Epithelial cell of proximal tubule (primary cell): ENCODE data around the gene TSC22D1. TPM values are rescaled to one million over a fixed set of nuclear protein-coding genes. Genes with fewer than 3 reads are reported as not detected.

ENCODE experiments used
- DNase-seq: peaks from one replicate; pipeline ENCODE4 v3.0.0-alpha.2; 2011; ENCODE audit warnings: low read depth
- H3K4me3 ChIP-seq: 2 replicates; pipeline ENCODE4 v1.5.1; 2011; ENCODE audit warnings: low read depth, mild to moderate bottlenecking, low read length
- CTCF ChIP-seq: conservative IDR thresholded peaks from 2 replicates; pipeline ENCODE4 v1.5.1; 2012; ENCODE audit warnings: low read depth, mild to moderate bottlenecking, low read length
- total RNA-seq: library from RNA; depleted of rRNA; stranded (reverse); fragments of >200 nt; gene quantifications from 2 replicates; pipeline ENCODE4 v1.2.3, GENCODE V29; 2015

TSC22D1 gene
- total RNA-seq, 1 donor from 2014 or later = 38.3 TPM

- TF ChIP-seq CTCF = no peak
- no peak for DNase-seq
- no peak overlapping the region for H3K4me3 ChIP-seq
Measured at GRCh38 chr13:44389876-44390275, 186.3 kb downstream of the TSC22D1 start.

GRCh38 chr13:44389060-44389666, 187.0 kb downstream of the TSC22D1 start:
- H3K4me3 ChIP-seq = no peak overlapping the region
- no peak for TF ChIP-seq CTCF
- no peak for DNase-seq

- no peak for DNase-seq
- TF ChIP-seq CTCF = no peak
- no peak overlapping the region for H3K4me3 ChIP-seq
Measured at GRCh38 chr13:44388427-44389059, 187.6 kb downstream of the TSC22D1 start.

GRCh38 chr13:44386913-44387556, 189.1 kb downstream of the TSC22D1 start:
- no peak for DNase-seq
- no peak for TF ChIP-seq CTCF
- H3K4me3 ChIP-seq = no peak overlapping the region

GRCh38 chr13:44385847-44386246, 190.3 kb downstream of the TSC22D1 start:
- H3K4me3 ChIP-seq = no peak overlapping the region
- no peak for DNase-seq
- no peak for TF ChIP-seq CTCF

- H3K4me3 ChIP-seq = no peak overlapping the region
- no peak for TF ChIP-seq CTCF
- DNase-seq = no peak
Measured at GRCh38 chr13:44385401-44385800, 190.7 kb downstream of the TSC22D1 start.

GRCh38 chr13:44384778-44385177, 191.4 kb downstream of the TSC22D1 start:
- no peak for TF ChIP-seq CTCF
- H3K4me3 ChIP-seq = no peak overlapping the region
- no peak for DNase-seq
